Measurements from ENCODE around the gene IPO7.

DNA sequence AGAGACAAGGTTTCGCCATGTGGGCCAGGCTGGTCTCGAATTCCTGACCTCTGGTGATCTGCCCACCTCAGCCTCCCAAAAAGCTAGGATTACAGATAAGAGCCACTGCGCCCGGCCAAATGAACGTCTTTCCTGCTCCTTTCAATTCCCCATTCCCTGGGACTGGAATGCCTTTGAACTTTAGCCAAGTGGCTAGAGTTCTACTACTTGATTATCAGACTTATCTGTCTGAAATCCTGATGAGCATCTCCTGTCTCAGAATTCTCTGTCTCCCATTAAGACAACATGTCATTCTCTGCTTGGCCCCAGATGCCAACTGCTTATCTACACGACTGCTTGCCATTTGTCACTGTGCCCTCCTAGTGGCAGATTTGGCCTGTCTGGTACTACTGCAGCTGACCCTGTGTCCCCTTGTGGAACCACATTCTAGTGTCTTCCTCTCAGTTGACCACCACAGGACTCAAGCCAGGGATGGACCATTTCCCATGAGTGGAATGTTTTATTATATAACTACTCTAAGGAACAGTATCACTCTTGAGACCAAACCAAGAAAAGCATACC is 33.1 kb upstream of the IPO7 start:
- no peak for TF ChIP-seq POLR2A (IDR thresholded peaks at IDR 0.05)
- TF ChIP-seq, protein P1, sequence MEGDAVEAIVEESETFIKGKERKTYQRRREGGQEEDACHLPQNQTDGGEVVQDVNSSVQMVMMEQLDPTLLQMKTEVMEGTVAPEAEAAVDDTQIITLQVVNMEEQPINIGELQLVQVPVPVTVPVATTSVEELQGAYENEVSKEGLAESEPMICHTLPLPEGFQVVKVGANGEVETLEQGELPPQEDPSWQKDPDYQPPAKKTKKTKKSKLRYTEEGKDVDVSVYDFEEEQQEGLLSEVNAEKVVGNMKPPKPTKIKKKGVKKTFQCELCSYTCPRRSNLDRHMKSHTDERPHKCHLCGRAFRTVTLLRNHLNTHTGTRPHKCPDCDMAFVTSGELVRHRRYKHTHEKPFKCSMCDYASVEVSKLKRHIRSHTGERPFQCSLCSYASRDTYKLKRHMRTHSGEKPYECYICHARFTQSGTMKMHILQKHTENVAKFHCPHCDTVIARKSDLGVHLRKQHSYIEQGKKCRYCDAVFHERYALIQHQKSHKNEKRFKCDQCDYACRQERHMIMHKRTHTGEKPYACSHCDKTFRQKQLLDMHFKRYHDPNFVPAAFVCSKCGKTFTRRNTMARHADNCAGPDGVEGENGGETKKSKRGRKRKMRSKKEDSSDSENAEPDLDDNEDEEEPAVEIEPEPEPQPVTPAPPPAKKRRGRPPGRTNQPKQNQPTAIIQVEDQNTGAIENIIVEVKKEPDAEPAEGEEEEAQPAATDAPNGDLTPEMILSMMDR (IDR thresholded peaks at IDR 0.05), result no peak
